ENCODE results near the gene SSTR1. TPM values are rescaled to one million over a fixed set of nuclear protein-coding genes. Genes with fewer than 3 reads are reported as not detected.

SSTR1 gene
- total RNA-seq, 2 experiments from 2014 or later: not detected

- no peak for DNase-seq (ENCODE audit: low spot score)
- H4K20me1 ChIP-seq (ENCODE audit: insufficient read depth, low read length): no peaks in the 10 kb centered on the region
- ChIA-PET POLR2A (no interaction called here), CTCF (ENCODE audit: unreplicated experiment) (no interaction called here)
- H3K9me2 ChIP-seq (ENCODE audit: insufficient read depth, low read length): no peaks in the 10 kb centered on the region
- intact Hi-C loops (cut with micrococcal nuclease; ENCODE audit: unreplicated experiment): no loop called here
- H3K27ac ChIP-seq (ENCODE audit: low read depth, low read length, poor library complexity, severe bottlenecking): no peak overlapping the region
- no peak for TF ChIP-seq CTCF (conservative IDR thresholded peaks at IDR 0.05; ENCODE audit: low read length)
- TF ChIP-seq EZH2phosphoT487 (IDR thresholded peaks at IDR 0.05; ENCODE audit: borderline replicate concordance, low read depth, low read length): no peak
- peaks cover 7% of the 10 kb centered on the region for H3K4me1 ChIP-seq (ENCODE audit: insufficient read depth, low read length, poor library complexity, severe bottlenecking)
- no peak overlapping the region for H3K4me3 ChIP-seq (ENCODE audit: low read depth, low read length, poor library complexity, severe bottlenecking)
- H2AFZ ChIP-seq (ENCODE audit: low read length): no peak overlapping the region
- no peaks in the 10 kb centered on the region for H3K36me3 ChIP-seq (ENCODE audit: insufficient read depth, low read length)
- peaks cover 19% of the 10 kb centered on the region for H3K9me3 ChIP-seq (ENCODE audit: low read length)
- no TSS peak for BruUV-seq (replicated peaks)
- H3K4me2 ChIP-seq (ENCODE audit: low read length): no peak overlapping the region
- no peaks in the 10 kb centered on the region for H3K79me2 ChIP-seq (ENCODE audit: insufficient read depth, low read depth, low read length)
Observed at GRCh38 chr14:38208618-38209562, 1.2 kb downstream of the SSTR1 start.

DNA sequence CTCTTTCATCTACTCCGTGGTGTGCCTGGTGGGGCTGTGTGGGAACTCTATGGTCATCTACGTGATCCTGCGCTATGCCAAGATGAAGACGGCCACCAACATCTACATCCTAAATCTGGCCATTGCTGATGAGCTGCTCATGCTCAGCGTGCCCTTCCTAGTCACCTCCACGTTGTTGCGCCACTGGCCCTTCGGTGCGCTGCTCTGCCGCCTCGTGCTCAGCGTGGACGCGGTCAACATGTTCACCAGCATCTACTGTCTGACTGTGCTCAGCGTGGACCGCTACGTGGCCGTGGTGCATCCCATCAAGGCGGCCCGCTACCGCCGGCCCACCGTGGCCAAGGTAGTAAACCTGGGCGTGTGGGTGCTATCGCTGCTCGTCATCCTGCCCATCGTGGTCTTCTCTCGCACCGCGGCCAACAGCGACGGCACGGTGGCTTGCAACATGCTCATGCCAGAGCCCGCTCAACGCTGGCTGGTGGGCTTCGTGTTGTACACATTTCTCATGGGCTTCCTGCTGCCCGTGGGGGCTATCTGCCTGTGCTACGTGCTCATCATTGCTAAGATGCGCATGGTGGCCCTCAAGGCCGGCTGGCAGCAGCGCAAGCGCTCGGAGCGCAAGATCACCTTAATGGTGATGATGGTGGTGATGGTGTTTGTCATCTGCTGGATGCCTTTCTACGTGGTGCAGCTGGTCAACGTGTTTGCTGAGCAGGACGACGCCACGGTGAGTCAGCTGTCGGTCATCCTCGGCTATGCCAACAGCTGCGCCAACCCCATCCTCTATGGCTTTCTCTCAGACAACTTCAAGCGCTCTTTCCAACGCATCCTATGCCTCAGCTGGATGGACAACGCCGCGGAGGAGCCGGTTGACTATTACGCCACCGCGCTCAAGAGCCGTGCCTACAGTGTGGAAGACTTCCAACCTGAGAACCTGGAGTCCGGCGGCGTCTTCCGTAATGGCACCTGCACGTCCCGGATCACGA is 2.2 kb downstream of the SSTR1 start:
- POLR2A ChIA-PET: no interaction called here
- no peak overlapping the region for H3K4me2 ChIP-seq (ENCODE audit: low read length)

More for the DNA sequence above, 2.2 kb downstream of the SSTR1 start:
- intact Hi-C loops (cut with micrococcal nuclease; ENCODE audit: unreplicated experiment): no loop called here
- Histone ChIP-seq H3K4me3 (ENCODE audit: low read depth, low read length, poor library complexity, severe bottlenecking) (no peak overlapping the region), H3K27ac (ENCODE audit: low read depth, low read length, poor library complexity, severe bottlenecking) (no peak overlapping the region), H3K9me2 (ENCODE audit: insufficient read depth, low read length) (no peaks in the 10 kb centered on the region), H3K79me2 (ENCODE audit: insufficient read depth, low read depth, low read length) (no peaks in the 10 kb centered on the region), H4K20me1 (ENCODE audit: insufficient read depth, low read length) (no peaks in the 10 kb centered on the region), H3K36me3 (ENCODE audit: insufficient read depth, low read length) (no peaks in the 10 kb centered on the region), H3K4me1 (ENCODE audit: insufficient read depth, low read length, poor library complexity, severe bottlenecking) (peaks cover 7% of the 10 kb centered on the region), H3K9me3 (ENCODE audit: low read length) (peaks cover 19% of the 10 kb centered on the region), H2AFZ (ENCODE audit: low read length) (no peak overlapping the region)
- CTCF ChIA-PET (ENCODE audit: unreplicated experiment): no interaction called here
- no TSS peak for BruUV-seq (replicated peaks)
- DNase-seq (ENCODE audit: low spot score): no peak
- TF ChIP-seq CTCF (conservative IDR thresholded peaks at IDR 0.05; ENCODE audit: low read length) (no peak), EZH2phosphoT487 (IDR thresholded peaks at IDR 0.05; ENCODE audit: borderline replicate concordance, low read depth, low read length) (no peak)

All from OCI-LY7 (cell line).